Glutamatergic neuron (in vitro differentiated cells): ENCODE results near the gene HDAC2. TPM values are rescaled to one million over a fixed set of nuclear protein-coding genes. Genes with fewer than 3 reads are reported as not detected.
A peak's percentile ranks its signal among the peaks of the same experiment; 100 is the strongest.
"Not testable (repeated sequence)": the region's sequence is repeated elsewhere in the genome, so short reads cannot be mapped to it uniquely, and the experiment has no call there.

Experiments used
- DNase-seq: peaks from one replicate; pipeline ENCODE4 v3.0.0; 2022
- H3K27ac Mint-ChIP-seq: one replicate; pipeline ENCODE4 v1.8.0; 2020; ENCODE audit warnings: mild to moderate bottlenecking, mixed read lengths, inconsistent platforms; ENCODE audit not compliant: unreplicated experiment
- H3K27me3 Mint-ChIP-seq: one replicate; pipeline ENCODE4 v1.8.0; 2020; ENCODE audit warnings: mild to moderate bottlenecking, moderate library complexity, mixed read lengths, inconsistent platforms; ENCODE audit not compliant: unreplicated experiment
- H3K36me3 Mint-ChIP-seq: one replicate; pipeline ENCODE4 v1.8.0; 2020; ENCODE audit warnings: mild to moderate bottlenecking, mixed read lengths, inconsistent platforms; ENCODE audit not compliant: unreplicated experiment
- H3K4me1 Mint-ChIP-seq: one replicate; pipeline ENCODE4 v1.8.0; 2020; ENCODE audit warnings: mild to moderate bottlenecking, low read depth, mixed read lengths, inconsistent platforms; ENCODE audit not compliant: unreplicated experiment
- H3K4me3 Mint-ChIP-seq: one replicate; pipeline ENCODE4 v1.8.0; 2020; ENCODE audit warnings: mild to moderate bottlenecking, mixed read lengths, inconsistent platforms; ENCODE audit not compliant: unreplicated experiment
- H3K9me3 Mint-ChIP-seq: one replicate; pipeline ENCODE4 v1.8.0; 2020; ENCODE audit warnings: mild to moderate bottlenecking, moderate library complexity, mixed read lengths, inconsistent platforms; ENCODE audit not compliant: unreplicated experiment
- total RNA-seq: library from RNA; stranded (reverse); fragmentation: NEBNext Ultra II Directional; extraction: Animal tissue kit (Norgen Biotek cat#: 25700); gene quantifications from one replicate; pipeline ENCODE4 v1.2.1, GENCODE V29; 2021; ENCODE audit not compliant: unreplicated experiment
- TF ChIP-seq, protein P1 (sequence below): fragments of 200-600 bp; sonication (generic); IDR thresholded peaks from one replicate; pipeline ENCODE4 v1.5.0; 2021; ENCODE audit not compliant: partially characterized antibody, unreplicated experiment

The HDAC2 gene
- total RNA-seq, 1 donor from 2014 or later, result 389 TPM

DNA sequence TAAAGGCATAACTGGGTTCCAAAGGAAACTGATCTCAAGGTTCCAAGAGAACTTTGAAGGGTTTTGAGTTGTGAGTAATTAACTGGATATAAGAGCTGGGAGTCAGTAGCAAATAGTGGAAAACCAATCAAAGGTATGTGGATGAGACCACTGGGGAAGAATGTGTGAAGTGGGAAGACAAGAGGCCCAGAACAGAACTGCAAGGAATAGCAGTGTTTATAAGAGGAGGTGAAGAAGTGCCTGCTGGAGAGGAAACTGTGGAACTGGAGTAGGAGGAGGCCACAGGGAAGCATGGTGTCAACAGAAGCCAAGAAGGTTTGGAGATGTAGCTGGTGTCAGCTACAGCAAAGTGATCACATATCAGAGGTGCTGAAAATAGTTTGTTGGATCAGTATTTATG is 18.7 kb upstream of the HDAC2 start:
- H3K36me3 Mint-ChIP-seq, result peaks cover 8% of the 10 kb centered on the region
- TF ChIP-seq, protein P1, sequence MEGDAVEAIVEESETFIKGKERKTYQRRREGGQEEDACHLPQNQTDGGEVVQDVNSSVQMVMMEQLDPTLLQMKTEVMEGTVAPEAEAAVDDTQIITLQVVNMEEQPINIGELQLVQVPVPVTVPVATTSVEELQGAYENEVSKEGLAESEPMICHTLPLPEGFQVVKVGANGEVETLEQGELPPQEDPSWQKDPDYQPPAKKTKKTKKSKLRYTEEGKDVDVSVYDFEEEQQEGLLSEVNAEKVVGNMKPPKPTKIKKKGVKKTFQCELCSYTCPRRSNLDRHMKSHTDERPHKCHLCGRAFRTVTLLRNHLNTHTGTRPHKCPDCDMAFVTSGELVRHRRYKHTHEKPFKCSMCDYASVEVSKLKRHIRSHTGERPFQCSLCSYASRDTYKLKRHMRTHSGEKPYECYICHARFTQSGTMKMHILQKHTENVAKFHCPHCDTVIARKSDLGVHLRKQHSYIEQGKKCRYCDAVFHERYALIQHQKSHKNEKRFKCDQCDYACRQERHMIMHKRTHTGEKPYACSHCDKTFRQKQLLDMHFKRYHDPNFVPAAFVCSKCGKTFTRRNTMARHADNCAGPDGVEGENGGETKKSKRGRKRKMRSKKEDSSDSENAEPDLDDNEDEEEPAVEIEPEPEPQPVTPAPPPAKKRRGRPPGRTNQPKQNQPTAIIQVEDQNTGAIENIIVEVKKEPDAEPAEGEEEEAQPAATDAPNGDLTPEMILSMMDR, result no peak
- H3K9me3 Mint-ChIP-seq, result peaks cover 2% of the 10 kb centered on the region
- no peak overlapping the region for H3K4me3 Mint-ChIP-seq
- no peak for DNase-seq
- peaks cover 3% of the 10 kb centered on the region for H3K27me3 Mint-ChIP-seq
- no peak overlapping the region for H3K27ac Mint-ChIP-seq
- H3K4me1 Mint-ChIP-seq, result peaks cover 7% of the 10 kb centered on the region

DNA sequence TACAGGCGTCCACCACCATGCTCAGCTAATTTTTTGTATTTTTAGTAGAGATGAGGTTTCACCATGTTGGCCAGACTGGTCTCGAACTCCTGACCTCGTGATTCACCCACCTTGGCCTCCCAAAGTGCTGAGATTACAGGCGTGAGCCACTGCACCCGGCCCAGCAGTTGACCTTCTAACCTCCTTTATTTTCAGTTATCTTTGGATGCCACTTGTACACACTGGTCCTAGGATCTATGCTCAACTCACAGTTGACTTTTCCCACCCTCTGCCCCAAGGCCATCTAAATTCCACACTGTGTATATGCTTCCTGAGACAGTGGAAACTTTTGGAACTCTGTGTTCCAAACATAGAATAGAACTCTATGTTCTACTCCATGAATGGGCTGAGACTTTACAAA is 11.7 kb upstream of the HDAC2 start:
- H3K9me3 Mint-ChIP-seq, H3K36me3 Mint-ChIP-seq, H3K27me3 Mint-ChIP-seq, DNase-seq, H3K4me3 Mint-ChIP-seq, H3K27ac Mint-ChIP-seq: not testable (repeated sequence)
- peaks cover 20% of the 10 kb centered on the region for H3K4me1 Mint-ChIP-seq

DNA sequence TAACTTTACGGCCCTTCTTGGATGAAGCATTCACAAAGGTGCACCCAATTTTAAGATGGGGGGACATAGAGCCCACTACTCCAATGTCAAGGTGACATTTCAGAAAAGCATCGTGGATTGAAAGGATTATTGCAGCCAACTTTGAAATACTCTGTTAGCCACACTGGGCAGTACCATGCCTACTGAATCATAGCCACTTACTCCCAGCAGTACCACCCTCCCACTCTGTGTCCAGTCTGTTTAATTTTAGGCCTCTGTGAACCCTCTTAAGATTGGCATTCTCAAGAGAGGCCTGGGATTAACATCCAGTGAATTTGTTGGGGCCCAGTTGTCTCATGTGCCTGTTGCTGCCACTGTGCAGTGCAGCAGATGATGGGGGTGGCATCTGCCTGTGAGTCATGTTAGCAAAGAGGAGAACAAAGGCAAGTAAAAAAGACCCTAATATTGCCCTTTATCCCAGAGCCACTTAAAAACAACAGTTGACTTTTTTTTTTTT is 11.2 kb upstream of the HDAC2 start:
- no peaks in the 10 kb centered on the region for H3K27me3 Mint-ChIP-seq
- H3K4me3 Mint-ChIP-seq, result no peak overlapping the region
- peaks cover 1% of the 10 kb centered on the region for H3K9me3 Mint-ChIP-seq
- TF ChIP-seq, protein P1, result no peak
- H3K4me1 Mint-ChIP-seq, result peaks cover 20% of the 10 kb centered on the region
- no peak for DNase-seq
- H3K36me3 Mint-ChIP-seq, result no peaks in the 10 kb centered on the region
- H3K27ac Mint-ChIP-seq, result no peak overlapping the region

- DNase-seq, result peak; percentile 45
- TF ChIP-seq, protein P1, result peak; percentile 76
- no peak overlapping the region for H3K4me3 Mint-ChIP-seq
Measured at GRCh38 chr6:113980937-113981554, 10.1 kb upstream of the HDAC2 start.

GRCh38 chr6:113979937-113980336 is 9.0 kb upstream of the HDAC2 start:
- no peak for DNase-seq
- Mint-ChIP-seq H3K36me3 (no peaks in the 10 kb centered on the region), H3K4me1 (peaks cover 23% of the 10 kb centered on the region), H3K27ac (peak overlapping the region; percentile 18), H3K9me3 (peaks cover 1% of the 10 kb centered on the region), H3K4me3 (no peak overlapping the region), H3K27me3 (no peaks in the 10 kb centered on the region)
- TF ChIP-seq, protein P1, result no peak

More at GRCh38 chr6:113980937-113981554, 10.1 kb upstream of the HDAC2 start:
- H3K9me3 Mint-ChIP-seq, result peaks cover 1% of the 10 kb centered on the region
- H3K4me1 Mint-ChIP-seq, result peaks cover 28% of the 10 kb centered on the region
- no peaks in the 10 kb centered on the region for H3K27me3 Mint-ChIP-seq
- peak overlapping the region; percentile 70 for H3K27ac Mint-ChIP-seq
- no peaks in the 10 kb centered on the region for H3K36me3 Mint-ChIP-seq
